Endothelial cell of umbilical vein (primary cell): ENCODE results near the gene PLK5. TPM values are rescaled to one million over a fixed set of nuclear protein-coding genes. Genes with fewer than 3 reads are reported as not detected.

Experiments used
- BruUV-seq: library from RNA; stranded (reverse); fragments of 400-500 nt; replicated peaks from 2 replicates; lab custom pipeline; 2021; lab: Mats Ljungman, UMichigan
- CTCF ChIA-PET: fragments of 300-600, 350-600 bp; sonication (Branson Sonifier 250); formaldehyde crosslinking; loops from one replicate; lab custom pipeline; 2021; ENCODE audit warnings: antibody characterized with exemption, inconsistent platforms; lab: Charles Lee
- POLR2A ChIA-PET: fragments of 300-600, 350-600 bp; sonication (Branson Sonifier 250); formaldehyde crosslinking; loops from one replicate; lab custom pipeline; 2021; ENCODE audit warnings: antibody characterized with exemption, inconsistent platforms; lab: Charles Lee
- DNase-seq: peaks from one replicate; pipeline ENCODE4 v3.0.0-alpha.2; 2011; ENCODE audit warnings: low read depth, low spot score
- FAIRE-seq: peaks from 2 replicates; lab custom pipeline; 2011; peaks lifted over from hg19 to GRCh38; lab: Jason Lieb, UNC
- H2AFZ ChIP-seq: 2 replicates; pipeline ENCODE4 v1.6.0; 2012; ENCODE audit warnings: low read depth, low read length, control low read depth, inconsistent platforms
- H3K27ac ChIP-seq: 2 replicates; pipeline ENCODE4 v1.5.1; 2011; ENCODE audit warnings: low read depth, mild to moderate bottlenecking, control low read depth, low read length, moderate library complexity; ENCODE audit not compliant: insufficient read depth
- H3K27me3 ChIP-seq, 2 experiments: 2 replicates each; pipeline versions ENCODE4 v1.6.0 to v1.6.1; 2011; ENCODE audit warnings: low read length in 2 of 2, mixed read lengths in 1 of 2; ENCODE audit not compliant: control insufficient read depth in 2 of 2, insufficient read depth in 2 of 2
- H3K36me3 ChIP-seq, 2 experiments: 2 replicates in 1 of 2; 3 replicates in 1 of 2; pipeline ENCODE4 v1.5.1; 2011; ENCODE audit warnings: low read length in 2 of 2, mild to moderate bottlenecking in 1 of 2, moderate library complexity in 1 of 2; ENCODE audit not compliant: control insufficient read depth in 2 of 2, insufficient read depth in 2 of 2; ENCODE audit errors: extremely low read depth in 1 of 2
- H3K4me1 ChIP-seq: 3 replicates; pipeline ENCODE4 v1.5.1; 2011; ENCODE audit warnings: mild to moderate bottlenecking, low read length; ENCODE audit not compliant: control insufficient read depth, insufficient read depth; ENCODE audit errors: extremely low read depth
- H3K4me2 ChIP-seq: 2 replicates; pipeline ENCODE4 v1.6.1; 2011; ENCODE audit warnings: low read length, control low read depth, mixed read lengths; ENCODE audit not compliant: insufficient read depth
- H3K4me3 ChIP-seq, 3 experiments: fragments of 200-600 bp in 1 of 3; sonication (generic), shearing (Covaris generic) in 1 of 3; replicated peaks in 1 of 3; 2 replicates each; pipeline ENCODE4 v1.5.1; 2011 to 2016; ENCODE audit warnings: control low read depth in 3 of 3, low read length in 3 of 3, mild to moderate bottlenecking in 2 of 3, inconsistent platforms in 1 of 3, low read depth in 1 of 3, moderate library complexity in 1 of 3; ENCODE audit not compliant: insufficient read depth in 1 of 3
- H3K79me2 ChIP-seq: 2 replicates; pipeline ENCODE4 v1.6.0; 2012; ENCODE audit warnings: low read length, inconsistent platforms; ENCODE audit not compliant: control insufficient read depth, insufficient read depth
- H3K9ac ChIP-seq: replicated peaks from 2 replicates; pipeline ENCODE3; 2011; ENCODE audit warnings: low read length, control low read depth; ENCODE audit not compliant: insufficient read depth; ENCODE audit errors: extremely low read depth
- H3K9me1 ChIP-seq: replicated peaks from 3 replicates; pipeline ENCODE4 v1.6.0; 2011; ENCODE audit warnings: mild to moderate bottlenecking, low read length; ENCODE audit not compliant: control insufficient read depth, insufficient read depth; ENCODE audit errors: extremely low read depth
- H3K9me3 ChIP-seq: replicated peaks from 2 replicates; pipeline ENCODE4 v1.5.1; 2012; ENCODE audit warnings: low read length, inconsistent platforms; ENCODE audit not compliant: control insufficient read depth, insufficient read depth
- H4K20me1 ChIP-seq: replicated peaks from 2 replicates; pipeline ENCODE3; 2011; ENCODE audit warnings: mild to moderate bottlenecking, low read length; ENCODE audit not compliant: control insufficient read depth, insufficient read depth; ENCODE audit errors: extremely low read depth
- CTCF ChIP-seq, 2 donors: IDR thresholded peaks; 1 replicate in 1 of 2; 2 replicates in 1 of 2; pipeline ENCODE4 v1.5.1; 2011; ENCODE audit warnings: low read length in 2 of 2, mild to moderate bottlenecking in 2 of 2, moderate library complexity in 2 of 2, control low read depth in 1 of 2, inconsistent platforms in 1 of 2, low read depth in 1 of 2; ENCODE audit not compliant: insufficient read depth in 1 of 2; ENCODE audit errors: extremely low read depth in 1 of 2
- EZH2 ChIP-seq: IDR thresholded peaks from 2 replicates; pipeline ENCODE4 v1.6.1; 2012; ENCODE audit warnings: borderline replicate concordance, low read depth, mild to moderate bottlenecking, moderate library complexity, low read length, inconsistent platforms; ENCODE audit not compliant: severe bottlenecking
- FOS ChIP-seq: IDR thresholded peaks from 2 replicates; pipeline ENCODE4 v1.6.1; 2011; ENCODE audit warnings: mild to moderate bottlenecking, low read length, moderate library complexity, borderline replicate concordance; ENCODE audit not compliant: insufficient read depth
- GATA2 ChIP-seq: IDR thresholded peaks from 2 replicates; pipeline ENCODE4 v1.7.0; 2011; ENCODE audit warnings: low read depth, mild to moderate bottlenecking, moderate library complexity, mixed read lengths, low read length; ENCODE audit not compliant: insufficient read length, insufficient read depth
- MYC ChIP-seq: IDR thresholded peaks from one replicate; pipeline ENCODE4 v1.6.1; 2011; ENCODE audit warnings: mild to moderate bottlenecking, low read depth, low read length
- POLR2A ChIP-seq: IDR thresholded peaks from 2 replicates; pipeline ENCODE4 v1.6.1; 2012; ENCODE audit warnings: low read depth, mild to moderate bottlenecking, control low read depth, low read length
- POLR2AphosphoS5 ChIP-seq: IDR thresholded peaks from 2 replicates; pipeline ENCODE4 v1.6.1; 2012; ENCODE audit warnings: low read depth, mild to moderate bottlenecking, control low read depth, low read length, moderate library complexity; ENCODE audit not compliant: insufficient read depth
- dilution Hi-C: fragments of 300-500 bp; cut with MboI; formaldehyde crosslinking; loops from one replicate; pipeline ENCODE4 v1.15.0; 2019; ENCODE audit warnings: low sequenced_read_pairs; ENCODE audit not compliant: extremely low pct_ligation_motif_present
- intact Hi-C: fragments of 100-400 bp; cut with micrococcal nuclease; formaldehyde crosslinking; loops from one replicate; pipeline ENCODE4 v1.10.0; 2022
- polyA plus RNA-seq, 4 experiments: library from polyadenylated mRNA; depleted of rRNA in 3 of 4; stranded (reverse) in 3 of 4; unstranded in 1 of 4; fragments of >200 nt; gene quantifications; 2 replicates each; pipeline versions ENCODE4 v1.2.1 to v1.2.3, GENCODE V29; 2011 to 2012; ENCODE audit warnings: missing spikeins in 1 of 4
- total RNA-seq: library from RNA; stranded (reverse); gene quantifications from 2 replicates; pipeline ENCODE4 v1.2.3, GENCODE V29; 2021

PLK5 gene
- total and polyA plus RNA-seq, 2 donors (not counting 3 experiments of a cell fraction or from before 2014, with no cell fraction given) = not detected

GRCh38 chr19:1575323-1576241, 51.7 kb downstream of the PLK5 start:
- no peak overlapping the region for H3K9ac ChIP-seq
- no peak overlapping the region for H3K4me2 ChIP-seq
- intact Hi-C loops (no loop called here), dilution Hi-C loops (no loop called here)
- no peaks in the 10 kb centered on the region for H4K20me1 ChIP-seq
- no peak for TF ChIP-seq EZH2
- TF ChIP-seq POLR2A = no peak
- TF ChIP-seq MYC = no peak
- TF ChIP-seq CTCF (IDR thresholded peaks at IDR 0.05; ENCODE audit: extremely low read depth in 1 of 2, insufficient read depth in 1 of 2, low read depth in 1 of 2, low read length in 2 of 2) = no peak
- no peak for TF ChIP-seq POLR2AphosphoS5
- no peak for TF ChIP-seq FOS
- TF ChIP-seq GATA2 = no peak
- no peaks in the 10 kb centered on the region for H3K9me3 ChIP-seq
- no peaks in the 10 kb centered on the region for H3K9me1 ChIP-seq
- no peak overlapping the region for H3K4me3 ChIP-seq
- H3K27ac ChIP-seq = no peak overlapping the region
- H3K79me2 ChIP-seq = no peaks in the 10 kb centered on the region
- peaks cover 10 to 29% of the 10 kb centered on the region in 2 experiments for H3K36me3 ChIP-seq
- H3K4me1 ChIP-seq = no peaks in the 10 kb centered on the region
- no peak for DNase-seq
- H3K27me3 ChIP-seq = no peaks in the 10 kb centered on the region
- ChIA-PET CTCF (no interaction called here), POLR2A (no interaction called here)
- H2AFZ ChIP-seq = no peak overlapping the region
- BruUV-seq = no TSS peak
- FAIRE-seq = no peak
